Measurements from ENCODE around the gene CDH13.

DNA sequence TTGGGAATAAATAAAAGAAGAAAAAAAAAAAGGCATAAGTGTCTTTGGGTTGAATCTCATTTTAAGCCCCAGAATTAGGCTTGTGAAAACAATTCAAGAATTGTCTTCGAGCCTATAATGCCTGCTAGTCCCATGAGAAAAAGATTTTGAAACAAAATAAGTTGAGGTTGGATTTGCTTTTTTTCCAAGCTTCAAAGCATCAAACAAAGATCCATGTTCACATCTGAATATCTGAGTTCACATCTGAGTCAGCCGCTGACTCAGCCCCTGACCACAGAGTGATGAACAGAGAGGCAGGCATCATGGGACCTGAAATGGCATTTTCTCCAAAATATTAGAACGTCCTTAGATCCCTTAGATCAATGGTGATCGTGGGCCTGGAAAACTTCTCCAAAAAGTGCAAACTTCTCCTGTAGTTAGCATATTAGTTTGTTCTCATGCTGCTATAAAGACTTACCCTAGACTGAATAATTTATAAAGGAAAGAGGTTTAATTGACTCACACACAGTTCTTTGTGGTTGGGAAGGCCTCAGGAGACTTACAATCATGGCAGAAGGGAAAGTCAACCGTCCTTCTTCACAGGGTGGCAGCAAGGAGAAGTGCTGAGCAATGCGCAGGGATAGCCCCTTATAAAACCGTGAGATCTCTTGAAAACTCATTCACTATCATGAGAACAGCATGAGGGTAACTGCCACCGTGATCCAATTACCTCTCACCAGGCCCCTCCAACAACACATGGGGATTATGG, 886.4 kb downstream of the CDH13 start:
- TF ChIP-seq EZH2 (IDR thresholded peaks at IDR 0.05) (no peak), POLR2AphosphoS5 (IDR thresholded peaks at IDR 0.05; ENCODE audit: borderline replicate concordance, low read depth, low read length) (no peak), FOXP2 (optimal IDR thresholded peaks at IDR 0.05; ENCODE audit: control extremely low read depth, extremely low read length, insufficient read depth) (no peak)

Measured in SK-N-MC (cell line).